ENCODE measurements around the gene SH2B2.
"Not testable (repeated sequence)": the region's sequence is repeated elsewhere in the genome, so short reads cannot be mapped to it uniquely, and the experiment has no call there.

Gene SH2B2

GRCh38 chr7:102287111-102287980, 678 bp downstream of the SH2B2 start:
- DNase-seq = no peak

- DNase-seq = no peak
Measured at GRCh38 chr7:102287981-102288278, 1.3 kb downstream of the SH2B2 start.

DNA sequence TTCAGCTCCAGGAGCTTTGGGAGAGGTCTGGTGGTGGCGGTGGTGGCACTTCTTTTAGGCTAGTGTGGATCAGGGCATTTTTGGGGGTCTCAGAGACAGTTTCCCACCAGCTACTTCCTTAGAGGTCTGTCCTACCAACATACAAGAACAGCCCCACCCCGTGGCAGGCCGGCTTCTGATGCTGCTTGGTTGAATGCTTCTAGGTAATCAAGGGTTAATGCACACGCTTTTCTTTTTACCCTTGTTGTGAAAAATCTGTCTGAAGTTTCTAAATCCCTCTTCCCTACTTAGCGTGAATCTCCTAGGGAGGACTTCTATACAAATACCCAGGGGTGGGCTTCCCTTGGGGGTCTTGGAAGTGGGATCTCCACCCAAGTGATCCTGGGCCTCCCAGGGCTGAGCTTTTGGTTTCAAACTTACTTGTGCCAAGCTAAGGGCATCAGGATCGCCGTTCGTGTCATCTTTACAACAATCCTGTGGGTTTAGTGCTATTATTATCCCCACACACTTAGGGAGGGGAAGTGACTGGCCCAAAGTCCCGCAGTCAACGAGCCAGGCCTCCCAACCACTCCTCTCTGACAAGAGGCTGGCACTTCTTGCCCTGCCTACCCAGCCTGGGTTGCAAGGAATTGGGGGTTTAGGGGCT, 1.7 kb downstream of the SH2B2 start:
- no peak for DNase-seq

DNA sequence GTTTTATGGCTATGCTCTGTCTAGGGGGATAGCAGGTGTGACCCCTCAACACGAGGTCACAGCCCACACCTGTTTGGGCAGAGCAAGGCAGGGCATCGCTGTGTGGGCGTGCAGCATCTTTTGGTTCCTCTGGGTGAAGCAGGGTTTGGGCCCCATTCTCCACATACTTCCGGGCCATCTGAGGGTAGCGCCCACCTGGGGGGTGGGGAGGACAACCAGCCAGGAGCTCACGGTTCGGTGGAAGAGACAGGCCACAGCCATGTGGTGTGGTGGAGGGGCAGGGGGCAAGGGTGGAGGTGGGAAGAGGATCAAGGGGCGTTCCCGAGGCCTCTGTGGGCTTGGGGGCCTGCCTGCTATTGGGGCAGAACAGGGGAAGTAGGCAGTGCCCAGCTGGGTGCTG, 2.4 kb downstream of the SH2B2 start:
- DNase-seq = no peak

GRCh38 chr7:102291056-102291915, 4.6 kb downstream of the SH2B2 start:
- DNase-seq = no peak

DNA sequence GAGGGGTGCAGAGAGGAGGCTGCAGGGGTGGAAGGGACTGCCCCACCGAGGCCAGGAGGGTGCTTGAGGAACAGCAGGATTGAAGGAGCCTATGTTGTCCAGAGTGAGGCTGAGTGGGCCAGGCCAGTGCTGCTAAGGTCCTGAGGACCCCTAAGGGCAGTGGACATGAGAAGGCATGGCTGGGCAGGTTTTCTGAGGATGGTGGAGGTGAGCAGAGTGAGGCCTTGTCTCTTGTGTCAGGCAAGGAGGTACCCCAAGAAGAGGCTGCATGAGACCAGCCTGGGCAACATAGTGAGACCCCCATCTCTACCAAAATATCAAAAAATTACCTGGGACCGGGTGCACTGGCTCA, 5.2 kb downstream of the SH2B2 start:
- no peak for DNase-seq

DNA sequence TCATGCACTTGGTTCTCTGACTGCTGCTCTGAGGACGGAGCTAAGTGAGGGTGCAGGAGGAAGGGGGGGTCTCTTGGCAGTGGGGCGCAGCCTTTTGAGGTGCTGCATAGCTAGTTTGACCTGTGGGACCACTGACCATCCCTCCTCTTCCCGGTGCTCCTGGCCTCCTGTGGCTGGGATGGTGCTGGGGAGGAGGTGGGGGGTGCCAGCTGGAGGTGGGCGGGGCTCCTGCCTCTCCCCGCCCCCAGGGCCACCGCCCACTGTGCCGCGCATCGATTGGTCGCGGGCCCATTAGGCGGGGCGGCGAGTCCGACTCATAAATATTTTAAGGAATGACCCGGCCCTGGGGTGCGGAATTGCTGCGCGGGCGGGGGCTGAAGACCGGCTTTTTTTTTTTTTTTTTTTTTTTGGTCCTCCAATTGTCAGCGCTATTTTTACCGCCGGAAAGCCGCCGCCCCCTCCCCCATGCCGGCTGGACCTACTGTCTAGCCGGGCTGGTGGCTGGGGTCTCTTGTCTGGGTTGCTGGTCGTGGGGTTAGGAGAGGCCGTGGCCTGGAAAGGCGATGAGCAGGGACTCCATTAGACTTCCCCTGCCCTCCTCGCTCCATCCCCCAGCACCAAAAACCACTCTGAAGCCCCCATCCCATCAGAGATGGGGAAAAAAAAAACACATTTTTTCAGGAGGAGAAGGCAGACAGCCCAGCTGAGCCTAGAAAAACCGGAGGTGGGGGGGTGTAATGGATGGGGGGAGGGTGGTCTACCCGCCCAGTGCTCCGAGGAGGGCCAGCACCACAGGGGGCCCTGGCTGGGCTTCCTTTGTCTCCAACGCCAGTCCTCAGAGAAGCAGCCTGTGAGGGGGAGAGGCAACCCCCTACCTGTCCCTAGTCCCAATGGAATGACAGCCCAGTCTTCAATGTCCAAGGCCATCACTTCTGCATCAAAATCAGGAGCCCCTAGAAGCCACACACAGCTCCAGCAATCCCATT, 6.4 kb downstream of the SH2B2 start:
- DNase-seq = no peak

DNA sequence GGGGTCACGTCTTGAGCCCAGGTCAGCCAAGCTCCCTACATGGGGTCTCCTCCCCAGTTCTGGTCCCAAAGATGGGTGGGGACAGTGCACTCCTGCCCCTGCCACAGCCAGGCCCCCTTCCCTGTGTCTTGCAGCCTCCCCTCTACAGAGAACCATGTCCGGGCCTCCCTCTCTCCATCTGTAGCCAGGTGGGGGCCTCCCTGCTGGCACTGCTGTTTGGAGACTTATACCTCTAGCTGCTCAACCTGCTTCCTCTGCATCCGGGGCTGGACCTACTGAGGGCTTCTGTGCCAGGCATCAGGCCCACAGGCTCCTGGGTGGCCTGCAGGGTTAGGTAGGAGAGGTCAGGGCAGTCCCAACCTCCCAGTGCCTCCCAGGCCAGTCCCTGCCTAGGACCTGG, 7.9 kb downstream of the SH2B2 start:
- no peak for DNase-seq

DNA sequence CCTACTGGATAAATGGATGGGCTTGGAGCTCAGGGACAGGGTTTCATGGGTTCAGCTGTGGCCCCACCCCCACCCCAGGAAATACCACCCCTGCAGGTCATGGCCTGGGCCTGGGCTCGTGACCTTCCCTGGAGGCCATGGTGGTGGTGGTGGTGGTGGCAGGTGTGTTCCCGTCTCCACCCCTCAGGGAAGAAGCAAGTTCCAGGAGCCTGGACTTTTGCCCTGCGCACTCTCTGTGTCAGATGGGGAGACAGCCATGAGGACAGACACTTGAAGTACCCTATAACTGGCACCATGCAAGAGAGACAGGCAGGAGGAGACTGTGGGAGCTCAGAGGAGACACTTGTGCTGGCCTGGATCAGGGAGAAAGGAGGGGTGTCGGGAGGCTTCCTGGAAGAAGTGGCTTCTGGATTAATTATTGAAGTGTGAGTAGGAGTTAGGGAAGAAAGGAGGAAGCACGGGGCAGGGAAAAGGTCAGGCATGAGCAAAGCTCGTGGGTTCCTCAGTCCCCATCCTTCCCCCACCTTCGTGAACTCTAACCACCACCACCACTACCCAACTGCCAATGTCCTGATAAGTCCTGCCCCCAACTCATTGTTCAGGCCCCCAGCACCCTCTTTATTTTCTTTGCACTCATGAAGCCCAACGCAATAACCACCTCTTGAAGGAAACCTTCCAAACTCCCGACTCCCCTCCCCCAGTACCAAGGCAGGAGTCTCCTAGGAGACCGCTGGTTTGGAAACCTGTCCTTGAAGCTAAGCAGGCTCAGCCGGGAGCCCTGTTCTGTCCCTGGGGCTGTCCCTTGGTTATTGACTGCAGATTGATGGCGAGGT, 8.9 kb downstream of the SH2B2 start:
- DNase-seq = no peak

- DNase-seq = no peak
Measured at GRCh38 chr7:102296179-102296438, 9.4 kb downstream of the SH2B2 start.

GRCh38 chr7:102296514-102296913, 9.8 kb downstream of the SH2B2 start:
- no peak for DNase-seq

DNA sequence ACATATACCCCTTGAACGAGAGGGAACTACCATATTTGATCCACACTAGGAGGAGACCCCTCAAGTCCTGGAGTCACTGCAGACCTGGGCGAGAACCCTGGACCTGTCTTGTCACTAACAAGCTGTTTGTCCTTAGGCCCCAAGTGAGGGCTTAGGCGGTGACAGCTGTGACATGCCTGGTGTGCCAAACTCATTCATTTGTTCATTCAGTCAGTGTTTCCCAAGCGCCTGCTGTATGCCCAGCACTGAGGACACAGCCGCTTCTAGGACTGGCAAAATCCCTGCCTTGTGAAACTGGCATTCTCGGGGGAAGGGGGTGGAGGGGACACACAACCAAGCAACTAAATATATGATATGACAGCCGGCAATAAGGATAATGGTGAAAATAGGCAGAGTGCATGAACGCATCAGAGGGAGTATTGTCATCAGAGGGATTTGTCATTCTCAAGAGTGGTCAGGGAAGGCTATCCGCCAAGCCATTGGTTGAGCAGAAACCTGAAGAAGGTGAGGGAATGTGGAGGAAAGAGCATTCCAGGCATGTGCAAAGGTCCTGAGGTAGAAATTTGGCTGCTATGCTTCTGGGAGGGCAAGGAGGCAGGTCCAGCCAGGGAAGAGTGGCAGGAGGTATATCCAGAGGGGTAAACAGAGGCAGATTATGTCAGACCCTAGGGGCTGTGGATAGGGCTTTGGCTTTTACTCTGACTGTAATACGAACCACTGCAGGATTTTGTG, 11.0 kb downstream of the SH2B2 start:
- DNase-seq = no peak

DNA sequence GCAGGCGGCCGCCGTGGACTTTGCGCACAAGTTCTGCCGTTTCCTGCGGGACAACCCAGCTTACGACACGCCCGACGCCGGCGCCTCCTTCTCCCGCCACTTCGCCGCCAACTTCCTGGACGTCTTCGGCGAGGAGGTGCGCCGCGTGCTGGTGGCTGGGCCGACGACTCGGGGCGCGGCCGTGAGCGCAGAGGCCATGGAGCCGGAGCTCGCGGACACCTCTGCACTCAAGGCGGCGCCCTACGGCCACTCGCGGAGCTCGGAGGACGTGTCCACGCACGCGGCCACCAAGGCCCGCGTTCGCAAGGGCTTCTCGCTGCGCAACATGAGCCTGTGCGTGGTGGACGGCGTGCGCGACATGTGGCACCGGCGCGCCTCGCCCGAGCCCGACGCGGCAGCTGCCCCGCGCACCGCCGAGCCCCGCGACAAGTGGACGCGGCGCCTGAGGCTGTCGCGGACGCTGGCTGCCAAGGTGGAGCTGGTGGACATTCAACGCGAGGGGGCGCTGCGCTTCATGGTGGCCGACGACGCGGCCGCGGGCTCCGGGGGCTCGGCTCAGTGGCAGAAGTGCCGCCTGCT, 14.1 kb downstream of the SH2B2 start:
- no peak for DNase-seq

DNA sequence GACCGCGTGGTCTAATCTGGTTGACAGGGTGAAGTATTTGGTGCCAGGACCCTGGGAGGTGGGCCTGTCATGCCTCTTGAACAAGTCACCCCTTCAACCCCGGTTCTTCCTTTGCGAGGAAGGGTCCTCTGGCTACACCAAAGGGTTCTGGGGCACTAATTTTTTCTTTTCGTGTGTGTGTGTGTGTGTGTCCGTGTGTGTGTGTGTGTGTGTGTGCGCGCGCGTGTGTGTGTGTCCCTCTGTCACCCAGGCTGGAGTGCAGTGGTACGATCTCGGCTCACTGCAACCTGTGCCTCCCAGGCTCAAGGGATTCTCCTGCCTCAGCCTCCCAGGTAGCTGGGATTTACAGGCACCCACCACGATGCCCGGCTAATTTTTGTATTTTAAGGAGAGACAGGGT, 14.7 kb downstream of the SH2B2 start:
- DNase-seq = not testable (repeated sequence)

GRCh38 chr7:102302025-102302424, 15.4 kb downstream of the SH2B2 start:
- no peak for DNase-seq

- no peak for DNase-seq
Measured at GRCh38 chr7:102303669-102304422, 17.2 kb downstream of the SH2B2 start.

- DNase-seq = no peak
Measured at GRCh38 chr7:102304668-102305067, 18.0 kb downstream of the SH2B2 start.

DNA sequence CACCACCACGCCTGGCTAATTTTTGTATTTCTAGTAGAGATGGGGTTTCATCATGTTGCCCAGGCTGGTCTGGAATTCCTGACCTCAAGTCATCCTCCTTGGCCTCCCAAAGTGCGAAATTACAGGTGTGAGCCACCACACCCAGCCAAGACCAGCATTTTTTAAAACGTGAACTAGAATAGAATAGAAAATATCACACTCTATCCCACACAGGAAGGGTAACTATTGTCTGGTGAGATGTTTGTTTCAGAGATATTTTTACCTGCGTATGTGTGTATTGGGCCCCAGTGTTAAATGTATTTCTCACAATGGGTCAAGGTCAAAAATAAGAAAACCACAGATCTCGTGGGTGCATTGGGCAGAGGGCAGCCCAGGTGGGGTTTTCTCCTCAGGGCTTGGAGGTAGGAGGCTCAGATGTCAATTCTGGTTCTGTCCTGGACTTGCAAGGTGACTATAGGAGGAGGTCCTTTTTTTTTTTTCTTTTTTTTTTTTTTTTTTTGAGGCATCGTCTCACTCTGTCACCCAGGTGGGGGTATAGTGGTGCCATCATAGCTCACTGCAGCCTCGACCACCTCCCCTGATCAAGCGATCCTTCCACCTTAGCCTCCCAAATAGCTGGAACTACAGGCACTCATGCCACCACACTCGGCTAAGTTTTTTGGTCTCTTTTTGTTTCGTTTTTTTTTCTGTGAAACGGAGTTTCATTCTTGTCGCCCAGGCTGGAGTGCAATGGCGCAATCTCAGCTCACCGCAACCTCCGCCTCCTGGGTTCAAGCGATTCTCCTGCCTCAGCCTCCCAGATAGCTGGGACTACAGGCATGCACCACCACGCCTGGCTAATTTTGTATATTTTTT, 19.0 kb downstream of the SH2B2 start:
- DNase-seq = no peak

All from KG1 (cell line).